T-helper 2 cell (primary cell): ENCODE results near the gene IKZF1.

Experiments
- DNase-seq, 5 experiments: peaks; one replicate each; pipeline versions ENCODE4 v3.0.0 to v3.0.0-alpha.2; 2012 to 2022

The IKZF1 gene

GRCh38 chr7:50413561-50413960 is 109.0 kb downstream of the IKZF1 start:
- DNase-seq = no peak

GRCh38 chr7:50415844-50416364 is 111.4 kb downstream of the IKZF1 start:
- DNase-seq = no peak

DNA sequence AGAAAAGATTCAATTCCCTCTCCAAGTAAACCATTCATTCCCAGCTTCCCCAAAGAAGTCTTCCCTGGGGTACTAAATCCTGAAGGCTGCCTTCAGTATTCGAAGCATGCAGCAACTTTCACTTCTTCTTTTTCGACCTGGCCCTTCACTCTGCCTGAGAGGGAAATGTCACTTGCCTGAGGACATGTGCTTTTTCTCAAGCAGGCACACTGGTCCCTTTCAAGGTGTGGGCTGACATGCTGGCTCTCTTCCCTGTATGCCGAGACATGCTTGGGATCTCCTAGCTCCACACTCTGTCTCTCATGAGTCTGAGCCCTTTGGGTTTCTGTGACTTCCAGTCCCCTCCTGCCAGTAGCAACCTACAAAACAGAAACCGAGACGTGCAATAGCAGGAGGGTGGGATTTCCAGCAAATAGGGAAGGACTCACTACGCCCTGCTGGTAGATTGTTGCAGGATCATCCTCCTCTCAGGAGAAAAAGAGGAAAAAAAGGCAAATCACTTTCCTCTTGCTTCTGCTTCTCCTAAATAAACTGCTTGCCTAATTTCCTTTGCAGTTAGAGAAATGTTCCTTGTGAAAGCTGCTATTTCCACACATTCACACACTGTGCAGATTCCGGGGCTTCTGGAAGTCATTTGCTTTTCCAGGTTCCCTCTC is 112.1 kb downstream of the IKZF1 start:
- DNase-seq = no peak

- peak; percentile 25 to 80 (median 61) for DNase-seq
Measured at GRCh38 chr7:50418086-50418515, 113.6 kb downstream of the IKZF1 start.

DNA sequence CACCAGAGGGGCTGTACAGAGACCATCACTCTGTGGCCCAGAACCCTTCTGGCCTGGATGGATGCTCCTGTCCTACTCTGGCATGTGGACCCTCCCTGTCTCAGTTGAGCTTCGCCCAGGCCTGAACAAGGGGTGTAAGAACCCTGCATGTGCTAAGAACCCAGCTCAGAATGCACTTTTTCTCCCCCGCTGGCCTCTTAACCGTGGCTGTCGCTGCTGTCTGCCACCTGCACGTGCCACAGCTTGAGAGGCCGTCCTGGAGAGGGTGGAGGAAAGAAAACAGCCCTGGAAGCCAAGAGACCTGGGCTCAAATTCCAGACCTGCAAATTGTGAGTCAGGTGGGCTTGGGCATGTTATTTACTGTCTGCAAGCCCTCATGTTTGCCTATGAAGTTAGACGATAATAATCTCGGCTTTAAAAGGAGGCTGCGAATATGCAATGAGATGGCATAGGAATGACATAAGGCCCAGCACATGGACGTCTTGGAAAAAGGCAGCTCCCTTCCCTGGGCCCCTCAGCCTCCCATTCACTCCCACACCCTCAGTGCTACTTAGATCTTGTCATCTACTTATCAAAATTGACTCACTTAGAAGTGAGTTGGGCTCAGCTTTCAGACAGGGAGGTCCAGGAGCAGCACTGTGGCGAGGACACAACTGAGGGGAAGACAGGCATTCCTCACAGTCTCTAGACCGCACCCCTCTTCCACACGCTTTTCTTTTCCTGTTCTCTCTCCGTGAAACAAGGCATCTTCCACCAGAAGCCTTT is 114.2 kb downstream of the IKZF1 start:
- DNase-seq = no peak

GRCh38 chr7:50421043-50421442 is 116.5 kb downstream of the IKZF1 start:
- DNase-seq = no peak

- DNase-seq = no peak
Measured at GRCh38 chr7:50422858-50423257, 118.3 kb downstream of the IKZF1 start.

GRCh38 chr7:50423860-50424259 is 119.3 kb downstream of the IKZF1 start:
- no peak for DNase-seq

- no peak for DNase-seq
Measured at GRCh38 chr7:50425318-50425717, 120.8 kb downstream of the IKZF1 start.

DNA sequence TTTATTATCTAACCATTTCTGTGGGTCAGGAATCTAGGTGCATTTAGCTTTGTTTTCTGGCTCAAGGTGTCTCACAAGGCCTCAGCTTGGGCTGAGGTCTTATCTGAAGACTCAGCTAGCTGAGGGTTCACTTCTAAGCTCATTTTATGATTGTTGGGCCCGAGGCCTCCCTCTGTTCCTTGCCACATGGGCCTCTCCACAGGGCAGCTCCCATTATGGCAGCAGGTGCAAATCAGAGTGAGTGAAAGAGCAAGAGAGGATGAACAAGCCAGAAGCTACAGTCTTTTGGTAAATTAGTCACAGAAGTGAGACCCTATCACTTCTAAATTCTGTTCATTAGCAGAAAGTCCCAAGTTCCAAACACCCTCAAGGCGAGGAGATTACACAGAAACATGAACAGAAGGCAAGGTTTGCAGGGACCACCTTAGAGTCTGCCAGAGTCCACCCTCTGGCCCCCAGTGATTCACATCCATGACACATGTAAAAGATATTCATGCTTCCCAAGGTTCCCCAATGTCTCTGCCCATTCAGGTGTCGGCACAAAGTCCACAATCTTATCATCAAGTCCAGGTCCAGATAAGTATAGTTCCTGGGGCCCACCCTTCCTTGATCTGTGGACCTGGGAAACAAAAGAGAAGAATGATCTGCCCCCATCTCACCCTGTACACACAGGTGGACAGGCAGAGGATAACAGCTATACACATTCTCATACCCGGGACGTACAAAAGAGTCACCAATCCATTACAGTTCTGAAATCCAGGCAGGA is 121.9 kb downstream of the IKZF1 start:
- no peak for DNase-seq

GRCh38 chr7:50427518-50427917 is 123.0 kb downstream of the IKZF1 start:
- no peak for DNase-seq

DNA sequence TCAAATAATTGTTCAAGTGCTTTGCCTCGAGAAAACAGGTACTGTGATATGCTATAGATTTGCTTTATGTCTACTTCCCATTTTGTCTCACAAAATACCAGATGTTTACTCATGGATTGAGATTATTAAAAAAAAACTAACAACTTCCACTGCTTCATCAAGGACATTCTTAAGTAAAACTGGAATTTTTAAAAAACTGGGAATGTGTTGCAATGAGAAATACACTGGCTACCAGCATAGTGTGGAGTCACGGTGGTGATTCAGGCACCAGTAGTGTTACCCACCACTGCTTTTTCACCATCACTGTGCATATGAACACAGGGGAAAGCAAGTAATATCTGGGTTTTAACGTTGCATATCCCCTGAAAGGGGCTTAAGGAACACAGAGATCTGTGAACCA is 124.4 kb downstream of the IKZF1 start:
- no peak for DNase-seq

GRCh38 chr7:50431316-50431715 is 126.8 kb downstream of the IKZF1 start:
- no peak for DNase-seq

GRCh38 chr7:50431722-50432305 is 127.3 kb downstream of the IKZF1 start:
- no peak for DNase-seq

DNA sequence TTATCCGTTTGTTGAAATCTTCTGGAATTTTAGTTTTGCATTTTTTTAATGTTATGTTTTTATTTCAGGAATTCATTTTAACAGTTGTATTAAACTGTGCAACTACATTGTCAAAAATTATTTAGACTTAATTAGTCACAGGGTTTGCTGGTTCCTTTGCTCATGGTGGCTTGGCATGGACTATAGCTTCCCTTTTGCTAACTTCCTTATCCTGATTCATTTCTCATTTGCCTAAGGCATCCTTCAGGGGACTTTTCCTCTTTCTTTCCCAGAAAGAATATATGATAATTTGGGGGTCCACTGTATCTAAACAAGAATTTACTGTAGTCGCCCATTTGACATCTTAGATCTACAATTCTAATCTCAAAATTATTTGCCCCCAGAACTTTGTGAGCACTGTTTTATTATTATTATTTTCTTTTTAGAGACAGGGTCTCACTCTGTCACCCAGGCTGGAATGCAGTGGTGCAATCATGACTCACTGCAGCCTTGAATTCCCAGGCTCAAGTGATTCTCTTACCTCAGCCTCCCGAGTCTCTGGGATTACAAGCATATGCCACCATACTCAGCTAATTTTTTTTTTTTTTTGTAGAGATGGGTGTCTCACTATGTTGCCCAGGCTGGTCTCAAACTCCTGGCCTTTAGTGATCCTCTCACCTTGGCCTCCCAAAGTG is 131.8 kb downstream of the IKZF1 start:
- DNase-seq = no peak

- DNase-seq = peak in 1 of 5 experiments; percentile 24
Measured at GRCh38 chr7:50446542-50446960, 142.0 kb downstream of the IKZF1 start.

- peak in 1 of 5 experiments; percentile 57 for DNase-seq
Measured at GRCh38 chr7:50448823-50449222, 144.3 kb downstream of the IKZF1 start.

DNA sequence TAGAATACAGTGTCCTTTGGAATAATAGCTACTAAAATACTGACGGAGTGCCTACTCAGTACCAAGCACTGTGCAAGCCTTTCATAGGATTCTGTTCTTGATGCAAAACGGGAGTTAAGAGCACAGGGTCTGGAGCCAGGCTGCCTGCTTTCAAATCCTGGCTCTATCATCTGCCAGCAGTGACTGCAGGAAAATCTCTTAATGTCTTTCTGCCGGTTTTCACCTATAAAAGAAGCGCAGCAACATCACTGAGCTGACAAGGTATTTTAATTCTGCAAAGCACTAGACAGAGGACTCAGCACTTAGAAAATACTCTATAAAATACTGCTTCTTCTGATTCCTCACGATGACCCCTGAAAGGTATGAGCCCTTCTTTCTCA is 145.0 kb downstream of the IKZF1 start:
- DNase-seq = no peak

GRCh38 chr7:50449881-50450589 is 145.5 kb downstream of the IKZF1 start, which contains the start of gene FIGNL1:
TSS of gene FIGNL1 (minus strand) at chr7:50450350. CDS start at chr7:50447287, 3,063 bp downstream.
- DNase-seq = peak; percentile 45 to 95 (median 73)

DNA sequence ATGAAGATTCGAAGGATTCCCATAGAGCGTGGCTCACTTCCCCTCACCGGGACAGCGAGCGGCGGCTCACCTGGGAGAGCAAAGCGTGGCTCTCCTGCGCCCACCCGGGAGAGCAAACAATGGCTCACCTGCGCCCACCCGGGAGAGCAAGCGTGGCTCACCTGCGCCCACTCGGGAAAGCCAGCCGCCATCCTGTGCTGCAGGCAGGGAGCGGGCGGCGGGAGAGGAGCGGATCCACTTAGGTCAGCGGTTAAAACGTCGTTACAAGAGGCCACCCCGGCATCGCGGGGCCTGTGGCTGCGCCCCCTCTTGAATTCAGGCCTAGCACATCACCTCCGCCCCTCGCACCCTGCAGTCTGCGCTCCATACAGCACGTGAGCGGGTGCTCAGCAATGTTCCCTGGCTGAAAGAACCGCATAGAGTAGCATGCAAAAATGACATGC is 146.1 kb downstream of the IKZF1 start:
- peak in 2 of 5 experiments; percentile 9 to 47 for DNase-seq
